Stomach (tissue), 4 donors: ENCODE measurements around the gene LSAMP.

Experiments
- POLR2A ChIP-seq, 4 donors: fragments of 450-650 bp; IDR thresholded peaks; one replicate each; pipeline ENCODE4 v1.6.1; 2016; ENCODE audit warnings: antibody characterized with exemption in 4 of 4, control low read depth in 2 of 4, mild to moderate bottlenecking in 1 of 4, moderate library complexity in 1 of 4
- TF ChIP-seq, protein P1 (sequence below), 7 experiments: fragments of 450-650 bp in 4 of 7; fragments of 200-600 bp in 3 of 7; sonication (generic) in 3 of 7; IDR thresholded peaks; one replicate each; pipeline ENCODE4 v1.5.1; 2016 to 2019; ENCODE audit warnings: antibody characterized with exemption in 7 of 7, control low read depth in 2 of 7, mild to moderate bottlenecking in 1 of 7

GRCh38 chr3:116469546-116469945, 24.3 kb upstream of the LSAMP start:
- TF ChIP-seq, protein P1, sequence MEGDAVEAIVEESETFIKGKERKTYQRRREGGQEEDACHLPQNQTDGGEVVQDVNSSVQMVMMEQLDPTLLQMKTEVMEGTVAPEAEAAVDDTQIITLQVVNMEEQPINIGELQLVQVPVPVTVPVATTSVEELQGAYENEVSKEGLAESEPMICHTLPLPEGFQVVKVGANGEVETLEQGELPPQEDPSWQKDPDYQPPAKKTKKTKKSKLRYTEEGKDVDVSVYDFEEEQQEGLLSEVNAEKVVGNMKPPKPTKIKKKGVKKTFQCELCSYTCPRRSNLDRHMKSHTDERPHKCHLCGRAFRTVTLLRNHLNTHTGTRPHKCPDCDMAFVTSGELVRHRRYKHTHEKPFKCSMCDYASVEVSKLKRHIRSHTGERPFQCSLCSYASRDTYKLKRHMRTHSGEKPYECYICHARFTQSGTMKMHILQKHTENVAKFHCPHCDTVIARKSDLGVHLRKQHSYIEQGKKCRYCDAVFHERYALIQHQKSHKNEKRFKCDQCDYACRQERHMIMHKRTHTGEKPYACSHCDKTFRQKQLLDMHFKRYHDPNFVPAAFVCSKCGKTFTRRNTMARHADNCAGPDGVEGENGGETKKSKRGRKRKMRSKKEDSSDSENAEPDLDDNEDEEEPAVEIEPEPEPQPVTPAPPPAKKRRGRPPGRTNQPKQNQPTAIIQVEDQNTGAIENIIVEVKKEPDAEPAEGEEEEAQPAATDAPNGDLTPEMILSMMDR (IDR thresholded peaks at IDR 0.05), result no peak
- no peak for TF ChIP-seq POLR2A (IDR thresholded peaks at IDR 0.05)
